NCI-H146 treated with DMSO at 0.1 percent for 48 hours (cell line): ENCODE results near the gene RTN4RL2.

Experiments
- DNase-seq: peaks from one replicate; lab custom pipeline; 2025; ENCODE audit not compliant: unreplicated experiment; lab: John Stamatoyannopoulos, UW

The RTN4RL2 gene

GRCh38 chr11:57523419-57523818, 63.1 kb downstream of the RTN4RL2 start:
- no peak for DNase-seq
